HG02642 (cell line): ENCODE results near the gene ATP5MK.
"Not testable (repeated sequence)": the region's sequence is repeated elsewhere in the genome, so short reads cannot be mapped to it uniquely, and the experiment has no call there.

Source experiments
- ATAC-seq: cut with Tn5 transposase; IDR thresholded peaks from one replicate; pipeline ENCODE4 v1.9.1; 2021; ENCODE audit warnings: mild to moderate bottlenecking; ENCODE audit not compliant: unreplicated experiment, poor library complexity

Gene ATP5MK

GRCh38 chr10:103397191-103397825, 1.0 kb upstream of the ATP5MK start:
- ATAC-seq: no peak

DNA sequence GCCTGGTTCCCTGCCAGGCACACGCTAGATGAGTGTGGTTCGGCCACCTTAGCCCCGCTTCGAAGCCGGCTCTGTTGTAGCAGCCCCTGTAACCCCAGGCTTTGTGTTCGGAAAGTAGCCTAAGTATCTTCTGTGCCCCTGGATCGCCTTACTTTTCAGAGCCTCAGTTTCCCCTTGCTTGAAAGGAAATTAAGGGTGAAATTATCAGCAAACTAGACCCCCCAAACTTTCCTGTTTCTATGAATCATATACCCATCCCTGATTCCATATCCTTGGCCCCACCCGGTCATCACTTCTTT, 463 bp upstream of the ATP5MK start:
- ATAC-seq: no peak

DNA sequence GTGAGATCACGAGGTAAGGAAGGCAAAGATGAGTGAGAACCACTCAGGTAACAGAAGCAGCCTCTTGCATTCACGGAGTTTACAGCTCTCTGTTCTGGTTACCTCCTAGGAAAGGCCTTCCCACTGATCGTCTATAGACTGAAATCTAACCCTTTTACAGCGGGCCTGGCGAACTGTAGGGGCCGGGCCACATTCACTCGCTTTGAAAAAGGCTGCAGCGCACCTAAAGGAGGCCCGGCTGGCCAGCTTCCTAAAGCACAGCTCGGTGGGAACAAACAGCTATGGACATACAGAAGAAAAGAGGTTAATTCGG, 565 bp downstream of the ATP5MK start:
- no peak for ATAC-seq

- ATAC-seq: no peak
These were observed 2.1 kb downstream of the ATP5MK start for GRCh38 chr10:103394180-103394579.

- no peak for ATAC-seq
These were observed 13.5 kb downstream of the ATP5MK start for GRCh38 chr10:103382769-103383168.

DNA sequence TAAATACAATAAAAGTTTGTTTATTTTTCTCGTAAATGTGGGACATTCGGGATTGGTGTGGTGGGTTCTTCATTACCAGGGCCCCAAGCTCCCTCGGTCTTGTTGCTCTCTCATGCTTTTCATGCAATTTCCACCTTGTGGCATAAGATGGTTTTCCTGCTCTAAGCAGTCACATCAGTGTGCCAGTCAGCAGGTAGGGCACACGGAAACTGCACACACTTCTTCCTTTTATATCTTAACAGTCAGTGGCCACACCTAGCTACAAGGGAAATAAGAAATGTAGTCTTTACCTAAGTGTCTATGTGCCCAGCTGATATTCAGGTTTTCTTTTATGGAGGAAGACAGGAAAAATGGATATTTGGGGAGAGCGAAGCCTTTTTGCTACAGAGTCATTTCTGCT, 22.0 kb downstream of the ATP5MK start:
- no peak for ATAC-seq

GRCh38 chr10:103373544-103373943, 22.7 kb downstream of the ATP5MK start:
- no peak for ATAC-seq

GRCh38 chr10:103367782-103368518, 28.3 kb downstream of the ATP5MK start, which contains the start of gene TAF5:
Gene TAF5 (plus strand): TSS chr10:103367976. CDS start chr10:103367990, 14 bp downstream.
- peak; percentile 71 for ATAC-seq

DNA sequence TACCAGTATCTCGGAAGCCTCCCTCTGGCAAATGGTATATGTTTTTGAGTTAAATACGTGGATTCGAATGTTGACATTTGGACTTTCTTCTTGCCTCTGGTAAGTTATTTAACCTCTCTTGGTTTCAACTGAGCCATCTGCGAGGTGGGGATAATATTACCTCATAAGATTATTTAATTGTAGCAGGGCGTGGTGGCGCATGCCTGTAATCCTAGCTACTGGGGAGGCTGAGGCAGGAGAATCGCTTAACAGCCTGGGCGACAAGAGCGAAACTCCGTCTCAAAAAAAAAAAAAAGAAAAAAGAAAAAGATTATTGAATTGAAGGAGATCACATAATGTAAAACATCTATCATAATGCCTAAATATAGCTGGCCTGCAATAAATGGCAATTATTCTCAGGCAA, 28.9 kb downstream of the ATP5MK start:
- ATAC-seq: no peak

DNA sequence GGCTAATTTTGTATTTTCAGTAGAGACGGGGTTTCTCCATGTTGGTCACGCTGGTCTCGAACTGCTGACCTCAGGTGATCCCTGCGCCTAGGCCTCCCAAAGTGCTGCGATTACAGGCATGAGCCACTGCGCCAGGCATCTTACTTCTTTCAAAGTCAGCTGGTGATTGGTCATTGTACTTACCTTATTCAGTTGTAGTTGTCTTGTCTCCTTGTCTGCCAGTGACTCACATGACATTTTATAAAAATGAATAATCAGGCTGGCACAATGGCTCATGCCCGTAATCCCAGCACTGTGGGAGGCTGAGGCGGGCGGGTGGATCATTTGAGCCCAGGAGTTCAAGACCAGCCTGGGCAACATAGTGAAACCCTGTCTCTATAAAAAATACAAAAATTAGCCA, 35.5 kb downstream of the ATP5MK start:
- not testable (repeated sequence) for ATAC-seq

DNA sequence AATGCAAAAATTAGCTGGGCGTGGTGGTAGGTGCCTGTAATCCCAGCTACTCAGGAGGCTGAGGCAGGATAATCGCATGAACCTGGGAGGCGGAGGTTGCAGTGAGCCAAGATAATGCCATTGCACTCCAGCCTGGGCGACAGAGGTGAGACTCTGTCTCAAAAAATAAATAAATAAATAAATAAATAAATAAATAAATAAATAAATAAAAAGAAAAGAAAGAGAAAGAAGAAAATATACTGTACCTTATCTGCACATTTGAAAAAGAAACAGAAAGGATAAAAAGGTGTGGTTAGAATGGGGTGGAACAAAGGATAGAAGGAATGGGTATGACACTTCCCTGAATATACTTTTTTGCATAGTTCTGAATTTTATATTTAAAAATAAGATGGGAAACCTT, 36.8 kb downstream of the ATP5MK start:
- not testable (repeated sequence) for ATAC-seq

GRCh38 chr10:103355906-103356599, 40.2 kb downstream of the ATP5MK start:
- no peak for ATAC-seq

DNA sequence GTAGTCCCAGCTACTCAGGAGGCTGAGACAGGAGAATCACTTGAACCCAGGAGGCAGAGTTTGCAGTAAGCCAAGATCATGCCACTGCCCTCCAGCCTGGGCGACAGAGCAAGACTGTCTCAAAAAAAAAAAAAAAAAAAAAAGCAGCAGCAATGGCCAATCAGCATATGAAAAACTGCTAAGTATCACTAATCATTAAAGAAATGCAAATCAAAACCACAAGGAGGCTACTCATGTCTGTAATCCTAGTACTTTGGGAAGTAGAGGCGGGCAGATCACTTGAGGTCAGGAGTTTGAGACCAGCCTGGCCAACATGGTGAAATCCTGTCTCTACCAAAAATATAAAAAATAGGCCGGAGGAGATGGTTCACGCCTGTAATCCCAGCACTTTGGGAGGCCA, 41.7 kb downstream of the ATP5MK start:
- not testable (repeated sequence) for ATAC-seq

DNA sequence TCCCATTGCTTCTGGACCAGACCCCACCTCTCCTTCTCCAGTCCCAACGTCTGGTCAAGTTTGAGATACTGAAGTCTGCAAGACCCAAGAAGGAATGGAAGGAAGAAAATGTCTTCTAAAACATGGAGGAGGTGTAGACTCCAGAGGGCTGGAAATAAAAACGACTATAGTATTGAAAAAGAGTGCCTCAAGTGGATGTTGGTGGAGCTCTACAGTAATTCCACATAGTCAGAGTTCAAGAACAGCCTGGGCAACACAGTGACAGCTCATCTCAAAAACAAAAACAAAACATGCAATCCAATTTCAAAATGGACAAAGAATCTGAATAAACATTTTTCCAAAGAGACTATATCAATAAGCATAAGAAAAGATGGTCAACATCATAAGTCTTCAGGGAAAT, 43.0 kb downstream of the ATP5MK start:
- ATAC-seq: no peak

GRCh38 chr10:103350517-103351260, 45.6 kb downstream of the ATP5MK start, which contains the start of gene PCGF6:
Gene PCGF6 (minus strand): TSS chr10:103351140. CDS start chr10:103351066, 74 bp downstream.
- peak; percentile 87 for ATAC-seq

GRCh38 chr10:103350175-103350516, 46.1 kb downstream of the ATP5MK start:
- ATAC-seq: peak; percentile 5
